ENCODE data around the gene SRBD1. TPM values are rescaled to one million over a fixed set of nuclear protein-coding genes. Genes with fewer than 3 reads are reported as not detected.

The SRBD1 gene
- total RNA-seq, 1 donor from 2014 or later, result 13.8 TPM

DNA sequence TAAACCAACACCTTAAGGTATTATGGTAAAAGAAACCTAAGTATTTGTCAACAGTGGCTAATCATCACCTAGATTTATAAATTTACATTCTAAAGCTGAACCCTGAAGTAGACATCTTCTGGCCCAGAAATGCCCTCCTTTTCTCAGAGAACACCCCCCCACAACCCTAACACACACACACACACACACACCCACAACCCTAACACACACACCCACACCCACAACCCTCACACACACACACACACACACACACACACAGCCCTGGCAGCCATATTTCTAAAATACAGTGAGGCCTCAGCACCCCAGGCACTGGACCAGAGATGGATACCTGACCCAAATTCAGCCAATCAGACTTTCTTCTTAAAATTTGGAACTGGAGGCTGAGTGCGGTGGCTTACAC, 14.3 kb downstream of the SRBD1 start:
- Mint-ChIP-seq H3K36me3 (ENCODE audit: insufficient read depth) (peaks cover 13% of the 10 kb centered on the region), H3K9me3 (ENCODE audit: low read depth) (no peaks in the 10 kb centered on the region), H3K4me1 (ENCODE audit: low read depth) (no peaks in the 10 kb centered on the region), H3K27me3 (no peaks in the 10 kb centered on the region), H3K27ac (no peak overlapping the region), H3K4me3 (ENCODE audit: low read depth) (no peak overlapping the region)
- TF ChIP-seq CTCF (IDR thresholded peaks at IDR 0.05; ENCODE audit: unreplicated experiment), result no peak
- DNase-seq (ENCODE audit: low spot score, unreplicated experiment), result no peak

- Mint-ChIP-seq H3K4me3 (ENCODE audit: low read depth) (no peak overlapping the region), H3K9me3 (ENCODE audit: low read depth) (no peaks in the 10 kb centered on the region), H3K27me3 (no peaks in the 10 kb centered on the region), H3K4me1 (ENCODE audit: low read depth) (no peaks in the 10 kb centered on the region), H3K36me3 (ENCODE audit: insufficient read depth) (peaks cover 16% of the 10 kb centered on the region), H3K27ac (no peak overlapping the region)
- no peak for TF ChIP-seq CTCF (IDR thresholded peaks at IDR 0.05; ENCODE audit: unreplicated experiment)
- no peak for DNase-seq (ENCODE audit: low spot score, unreplicated experiment)
These were observed 15.2 kb downstream of the SRBD1 start for GRCh38 chr2:45595721-45596435.

DNA sequence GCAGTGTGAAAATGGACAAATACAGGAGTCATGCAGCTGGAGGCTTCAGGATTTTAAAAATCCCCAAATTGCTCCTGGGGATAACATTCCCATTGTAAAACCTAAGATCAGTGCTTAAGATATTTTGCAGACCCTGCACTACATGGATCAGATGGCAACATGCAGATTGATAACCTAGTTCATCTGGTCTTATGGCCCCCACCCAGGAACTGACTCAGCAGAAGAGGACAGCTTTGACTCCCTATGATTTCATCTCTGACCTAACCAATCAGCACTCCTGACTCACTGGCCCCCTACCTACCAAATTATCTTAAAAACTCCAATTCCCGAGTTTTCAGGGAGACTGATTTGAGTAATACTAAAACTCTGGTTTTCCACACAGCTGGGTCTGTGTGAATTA, 20.0 kb downstream of the SRBD1 start:
- Mint-ChIP-seq H3K27ac (no peak overlapping the region), H3K27me3 (no peaks in the 10 kb centered on the region), H3K4me3 (ENCODE audit: low read depth) (no peak overlapping the region), H3K9me3 (ENCODE audit: low read depth) (no peaks in the 10 kb centered on the region), H3K4me1 (ENCODE audit: low read depth) (no peaks in the 10 kb centered on the region), H3K36me3 (ENCODE audit: insufficient read depth) (peaks cover 12% of the 10 kb centered on the region)
- TF ChIP-seq CTCF (IDR thresholded peaks at IDR 0.05; ENCODE audit: unreplicated experiment), result no peak
- DNase-seq (ENCODE audit: low spot score, unreplicated experiment), result no peak

DNA sequence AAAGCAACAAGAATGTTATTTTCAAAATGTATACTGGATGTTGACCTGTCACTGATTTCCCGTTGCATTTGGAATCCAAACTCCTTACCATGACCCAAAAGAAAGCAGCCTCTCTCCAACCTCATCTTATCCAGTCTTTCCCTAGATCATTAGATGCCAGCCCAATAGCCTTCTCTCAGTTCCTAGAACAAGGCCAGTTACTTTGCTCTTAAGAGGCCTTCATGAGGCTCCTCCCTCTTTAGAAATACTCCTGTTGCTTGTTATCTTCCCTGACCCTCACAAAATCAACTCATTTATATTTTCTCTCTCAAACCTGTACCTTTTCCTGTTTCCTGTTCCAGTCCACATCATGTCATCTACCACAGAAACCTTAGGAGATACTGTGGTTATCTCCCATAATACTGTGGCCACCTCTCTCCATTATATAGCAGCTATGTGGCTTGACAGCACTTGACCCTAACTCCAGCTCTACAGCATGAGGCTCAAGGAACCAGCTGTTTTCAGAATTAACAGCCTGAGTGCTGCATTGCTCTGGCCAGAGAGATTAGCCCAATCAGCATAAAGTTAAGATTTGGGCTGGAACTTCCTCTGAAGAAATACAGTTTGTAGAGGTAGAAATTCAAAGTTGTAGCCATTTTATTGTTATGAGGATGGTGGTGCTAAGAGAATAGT, 22.8 kb downstream of the SRBD1 start:
- Mint-ChIP-seq H3K9me3 (ENCODE audit: low read depth) (no peaks in the 10 kb centered on the region), H3K4me1 (ENCODE audit: low read depth) (no peaks in the 10 kb centered on the region), H3K27me3 (no peaks in the 10 kb centered on the region), H3K36me3 (ENCODE audit: insufficient read depth) (peaks cover 10% of the 10 kb centered on the region), H3K4me3 (ENCODE audit: low read depth) (no peak overlapping the region), H3K27ac (peak overlapping the region; percentile 8)
- TF ChIP-seq CTCF (IDR thresholded peaks at IDR 0.05; ENCODE audit: unreplicated experiment), result no peak
- no peak for DNase-seq (ENCODE audit: low spot score, unreplicated experiment)

DNA sequence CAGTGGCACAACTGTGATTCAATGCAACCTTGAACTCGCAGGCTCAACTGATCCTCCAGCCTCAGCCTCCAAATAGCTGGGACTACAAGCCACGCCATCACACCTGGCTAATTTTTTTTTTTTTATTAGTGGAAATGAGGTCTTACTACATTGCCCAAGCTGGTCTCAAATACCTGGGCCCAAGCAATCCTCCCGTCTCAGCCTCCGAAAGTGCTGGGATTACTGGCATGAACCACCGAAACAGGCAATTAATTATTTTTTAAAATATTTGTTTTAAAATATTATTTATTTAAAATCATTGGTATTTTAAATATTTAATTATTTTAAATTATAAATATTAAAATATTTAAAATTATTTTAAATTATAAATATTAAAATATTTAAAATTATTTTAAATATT, 24.5 kb downstream of the SRBD1 start:
- no peak overlapping the region for H3K4me3 Mint-ChIP-seq (ENCODE audit: low read depth)
- peaks cover 6% of the 10 kb centered on the region for H3K36me3 Mint-ChIP-seq (ENCODE audit: insufficient read depth)
- no peak for TF ChIP-seq CTCF (IDR thresholded peaks at IDR 0.05; ENCODE audit: unreplicated experiment)
- H3K27me3 Mint-ChIP-seq, result no peaks in the 10 kb centered on the region
- DNase-seq (ENCODE audit: low spot score, unreplicated experiment), result no peak
- H3K4me1 Mint-ChIP-seq (ENCODE audit: low read depth), result no peaks in the 10 kb centered on the region
- H3K9me3 Mint-ChIP-seq (ENCODE audit: low read depth), result no peaks in the 10 kb centered on the region
- no peak overlapping the region for H3K27ac Mint-ChIP-seq
